Natural killer cell (primary cell): Measurements from ENCODE around the gene FLRT2. TPM values are rescaled to one million over a fixed set of nuclear protein-coding genes. Genes with fewer than 3 reads are reported as not detected.

Source experiments
- ATAC-seq, 3 donors: fragments of 150-1000 bp in 2 of 3; fragments of 200-7000 bp in 1 of 3; cut with Tn5 transposase; 1 replicate in 1 of 3; 2 replicates in 2 of 3; pipeline ENCODE4 v1.10.0; 2021; ENCODE audit warnings: mild to moderate bottlenecking in 2 of 3, moderate library complexity in 2 of 3
- DNase-seq, 2 donors: peaks; one replicate each; pipeline versions ENCODE4 v3.0.0 to v3.0.0-alpha.2; 2013 to 2021; ENCODE audit warnings: mixed read lengths in 1 of 2
- H3K27ac ChIP-seq: one replicate; pipeline ENCODE4 v1.5.1; 2013; ENCODE audit warnings: mild to moderate bottlenecking, low read length
- H3K27me3 ChIP-seq: one replicate; pipeline ENCODE4 v1.6.1; 2013; ENCODE audit warnings: low read length; ENCODE audit not compliant: control insufficient read depth, insufficient read depth
- H3K36me3 ChIP-seq: one replicate; pipeline ENCODE4 v1.6.1; 2013; ENCODE audit warnings: low read length; ENCODE audit not compliant: control insufficient read depth, insufficient read depth
- H3K4me1 ChIP-seq: one replicate; pipeline ENCODE4 v1.6.1; 2013; ENCODE audit warnings: low read length; ENCODE audit not compliant: control insufficient read depth, insufficient read depth
- H3K4me3 ChIP-seq: one replicate; pipeline ENCODE4 v1.5.1; 2013; ENCODE audit warnings: low read length
- H3K9me3 ChIP-seq: one replicate; pipeline ENCODE4 v1.6.1; 2013; ENCODE audit warnings: low read length; ENCODE audit not compliant: control insufficient read depth, insufficient read depth
- H3K27ac Mint-ChIP-seq, 2 donors: one replicate each; pipeline ENCODE4 v1.8.0; 2022; ENCODE audit warnings: mild to moderate bottlenecking in 2 of 2, mixed read lengths in 2 of 2, moderate library complexity in 1 of 2
- H3K27me3 Mint-ChIP-seq, 2 donors: one replicate each; pipeline ENCODE4 v1.8.0; 2022; ENCODE audit warnings: low read depth in 2 of 2, mixed read lengths in 2 of 2
- H3K36me3 Mint-ChIP-seq: one replicate; pipeline ENCODE4 v1.8.0; 2022; ENCODE audit warnings: mixed read lengths
- H3K4me1 Mint-ChIP-seq, 2 donors: one replicate each; pipeline ENCODE4 v1.8.0; 2022; ENCODE audit warnings: mixed read lengths in 2 of 2
- H3K4me3 Mint-ChIP-seq: one replicate; pipeline ENCODE4 v1.8.0; 2022; ENCODE audit warnings: mild to moderate bottlenecking, moderate library complexity, mixed read lengths
- H3K9me3 Mint-ChIP-seq, 2 donors: one replicate each; pipeline ENCODE4 v1.8.0; 2022; ENCODE audit warnings: mixed read lengths in 2 of 2
- WGBS: methylation state at CpG from one replicate; pipeline ENCODE4 v1.1.7; 2013; ENCODE audit warnings: missing lambda C conversion rate; ENCODE audit not compliant: insufficient coverage; 5-methylcytosine and 5-hydroxymethylcytosine counted together
- intact Hi-C: fragments of 100-400 bp; cut with micrococcal nuclease; formaldehyde crosslinking; loops from one replicate; pipeline ENCODE4 v1.14.2; 2022
- total RNA-seq, 4 donors: library from RNA; stranded (reverse); fragments of 120-200 nt in 1 of 4; gene quantifications; one replicate each; pipeline versions ENCODE4 v1.2.3 to v1.2.4, GENCODE V29; 2013 to 2022
- TF ChIP-seq, protein P1 (sequence below): fragments of 200-600 bp; IDR thresholded peaks from one replicate; pipeline ENCODE4 v1.8.0; 2022; ENCODE audit warnings: antibody characterized with exemption

FLRT2 gene
- total RNA-seq, 3 donors from 2014 or later (not counting 1 experiment from before 2014, with no cell fraction given): not detected

DNA sequence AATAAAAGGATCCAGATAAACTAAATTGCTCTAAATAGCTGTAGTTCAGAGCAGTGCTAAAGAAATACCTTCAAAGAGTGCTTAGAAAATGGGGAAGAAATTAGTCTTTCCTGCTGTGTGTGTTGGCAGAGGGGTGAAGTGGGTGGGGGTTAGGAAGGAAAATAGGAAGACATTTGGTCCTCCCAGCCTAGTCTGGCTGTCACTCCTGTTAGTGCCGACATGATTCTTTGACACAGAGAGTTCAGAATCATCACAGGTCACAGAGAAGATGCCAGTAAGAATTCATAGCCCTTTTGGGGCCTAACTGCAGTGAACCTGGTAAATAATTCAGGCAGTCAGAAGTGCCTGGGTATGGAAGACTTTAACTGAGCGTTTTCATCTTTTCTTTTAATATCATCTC, 74.8 kb downstream of the FLRT2 start:
- H3K27me3 ChIP-seq: no peaks in the 10 kb centered on the region
- TF ChIP-seq, protein P1, sequence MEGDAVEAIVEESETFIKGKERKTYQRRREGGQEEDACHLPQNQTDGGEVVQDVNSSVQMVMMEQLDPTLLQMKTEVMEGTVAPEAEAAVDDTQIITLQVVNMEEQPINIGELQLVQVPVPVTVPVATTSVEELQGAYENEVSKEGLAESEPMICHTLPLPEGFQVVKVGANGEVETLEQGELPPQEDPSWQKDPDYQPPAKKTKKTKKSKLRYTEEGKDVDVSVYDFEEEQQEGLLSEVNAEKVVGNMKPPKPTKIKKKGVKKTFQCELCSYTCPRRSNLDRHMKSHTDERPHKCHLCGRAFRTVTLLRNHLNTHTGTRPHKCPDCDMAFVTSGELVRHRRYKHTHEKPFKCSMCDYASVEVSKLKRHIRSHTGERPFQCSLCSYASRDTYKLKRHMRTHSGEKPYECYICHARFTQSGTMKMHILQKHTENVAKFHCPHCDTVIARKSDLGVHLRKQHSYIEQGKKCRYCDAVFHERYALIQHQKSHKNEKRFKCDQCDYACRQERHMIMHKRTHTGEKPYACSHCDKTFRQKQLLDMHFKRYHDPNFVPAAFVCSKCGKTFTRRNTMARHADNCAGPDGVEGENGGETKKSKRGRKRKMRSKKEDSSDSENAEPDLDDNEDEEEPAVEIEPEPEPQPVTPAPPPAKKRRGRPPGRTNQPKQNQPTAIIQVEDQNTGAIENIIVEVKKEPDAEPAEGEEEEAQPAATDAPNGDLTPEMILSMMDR: no peak
- DNase-seq (no peak), ATAC-seq (no peak)
- Mint-ChIP-seq H3K27ac (no peak overlapping the region), H3K9me3 (peaks cover 4 to 5% of the 10 kb centered on the region in 2 donors), H3K36me3 (no peaks in the 10 kb centered on the region), H3K27me3 (peaks cover 0 to 5% of the 10 kb centered on the region in 2 donors), H3K4me1 (no peaks in the 10 kb centered on the region), H3K4me3 (no peak overlapping the region)
- H3K4me3 ChIP-seq: no peak overlapping the region
- no peaks in the 10 kb centered on the region for H3K9me3 ChIP-seq
- 37% methylated on average over 2 of the region's 2 CpGs for WGBS
- intact Hi-C loops: no loop called here
- no peak overlapping the region for H3K27ac ChIP-seq
- H3K4me1 ChIP-seq: no peaks in the 10 kb centered on the region
- H3K36me3 ChIP-seq: no peaks in the 10 kb centered on the region

DNA sequence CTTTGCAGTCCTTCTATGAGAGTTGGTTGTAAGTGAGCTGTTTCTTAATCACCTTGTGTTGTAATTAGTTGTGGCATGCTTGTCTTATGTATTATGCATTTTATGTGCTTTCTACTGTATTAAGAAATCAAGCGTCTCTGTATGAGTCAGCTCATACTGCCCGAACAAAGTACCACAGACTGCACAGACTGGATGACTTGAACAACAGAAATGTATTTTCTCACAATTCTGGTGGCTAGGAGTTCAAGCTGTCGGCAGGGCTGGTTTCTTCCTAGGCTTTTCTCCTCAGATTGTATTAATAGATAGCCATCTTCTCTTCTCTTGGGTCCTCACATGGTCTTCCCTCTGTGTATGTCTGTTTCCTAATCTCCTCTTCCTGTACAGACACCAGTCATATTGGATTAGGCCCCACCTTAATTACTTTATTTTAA, 77.7 kb downstream of the FLRT2 start:
- Mint-ChIP-seq H3K4me3 (no peak overlapping the region), H3K9me3 (peaks cover 0 to 2% of the 10 kb centered on the region in 2 donors), H3K4me1 (no peaks in the 10 kb centered on the region), H3K27ac (no peak overlapping the region), H3K36me3 (no peaks in the 10 kb centered on the region), H3K27me3 (no peaks in the 10 kb centered on the region)
- Histone ChIP-seq H3K4me1 (no peaks in the 10 kb centered on the region), H3K4me3 (no peak overlapping the region), H3K36me3 (no peaks in the 10 kb centered on the region), H3K9me3 (no peaks in the 10 kb centered on the region), H3K27me3 (no peaks in the 10 kb centered on the region), H3K27ac (no peak overlapping the region)
- ATAC-seq: no peak
- DNase-seq: no peak
- WGBS: 86% methylated on average over 3 of the region's 3 CpGs
- TF ChIP-seq, protein P1: no peak
- intact Hi-C loops: no loop called here

DNA sequence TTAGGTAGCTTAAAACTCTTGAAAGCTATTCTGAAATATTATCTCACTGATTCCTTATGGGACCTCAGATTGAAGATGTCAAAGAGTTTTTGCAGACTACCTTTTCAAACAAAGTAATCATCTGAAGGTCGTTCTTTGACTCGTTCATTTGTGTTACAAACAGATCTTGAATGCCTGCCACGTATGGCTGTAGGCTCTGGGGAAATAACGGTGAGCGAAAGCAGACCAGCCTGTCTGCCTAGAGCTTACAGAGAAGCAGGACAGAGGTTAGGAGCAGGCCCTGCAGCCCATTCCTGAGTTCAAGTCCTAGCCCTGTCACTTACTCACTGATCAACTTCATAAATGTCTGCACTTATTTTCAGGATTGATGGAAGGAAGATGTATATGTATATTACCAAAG, 83.6 kb downstream of the FLRT2 start:
- H3K27me3 ChIP-seq: no peaks in the 10 kb centered on the region
- ATAC-seq (no peak), DNase-seq (no peak)
- no peak overlapping the region for H3K4me3 Mint-ChIP-seq
- no peaks in the 10 kb centered on the region for H3K9me3 Mint-ChIP-seq
- H3K36me3 Mint-ChIP-seq: no peaks in the 10 kb centered on the region
- intact Hi-C loops: no loop called here
- H3K36me3 ChIP-seq: no peaks in the 10 kb centered on the region
- H3K4me1 Mint-ChIP-seq: no peaks in the 10 kb centered on the region
- TF ChIP-seq, protein P1: no peak
- 82% methylated on average over 5 of the region's 5 CpGs for WGBS
- no peak overlapping the region for H3K27ac ChIP-seq
- no peak overlapping the region for H3K27ac Mint-ChIP-seq
- no peaks in the 10 kb centered on the region for H3K4me1 ChIP-seq
- H3K4me3 ChIP-seq: no peak overlapping the region
- no peaks in the 10 kb centered on the region for H3K27me3 Mint-ChIP-seq
- no peaks in the 10 kb centered on the region for H3K9me3 ChIP-seq

DNA sequence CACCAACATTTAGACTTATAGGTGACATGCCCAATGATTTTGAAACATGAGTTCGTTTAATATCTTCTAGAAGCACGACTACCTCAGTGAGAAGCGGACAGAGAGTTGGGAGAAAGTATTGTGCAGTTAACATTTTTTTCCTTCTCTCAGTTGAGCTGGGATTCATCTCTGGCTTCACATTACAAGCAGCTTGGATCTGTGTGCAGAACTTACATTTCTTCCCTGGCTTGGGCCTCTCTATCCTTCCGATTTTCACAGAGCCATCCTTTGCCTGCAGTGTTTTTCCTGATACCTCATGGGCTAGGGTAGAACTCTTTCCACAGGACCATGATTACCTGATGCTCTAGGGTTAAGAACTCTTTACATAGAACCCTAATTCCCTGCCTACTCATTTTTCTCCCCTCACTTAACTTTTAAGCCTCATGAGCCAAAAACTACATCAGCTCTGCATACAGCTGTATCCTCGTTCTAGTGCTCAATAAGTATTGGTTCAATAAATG, 86.5 kb downstream of the FLRT2 start:
- ATAC-seq (no peak), DNase-seq (no peak)
- H3K4me1 ChIP-seq: no peaks in the 10 kb centered on the region
- Mint-ChIP-seq H3K27me3 (peaks cover 0 to 5% of the 10 kb centered on the region in 2 donors), H3K4me1 (peaks cover 0 to 4% of the 10 kb centered on the region in 2 donors), H3K36me3 (no peaks in the 10 kb centered on the region), H3K9me3 (no peaks in the 10 kb centered on the region), H3K4me3 (no peak overlapping the region), H3K27ac (no peak overlapping the region)
- TF ChIP-seq, protein P1: no peak
- H3K4me3 ChIP-seq: no peak overlapping the region
- H3K9me3 ChIP-seq: no peaks in the 10 kb centered on the region
- intact Hi-C loops: no loop called here
- 93% methylated on average over 4 of the region's 5 CpGs for WGBS
- no peaks in the 10 kb centered on the region for H3K27me3 ChIP-seq
- no peaks in the 10 kb centered on the region for H3K36me3 ChIP-seq
- H3K27ac ChIP-seq: no peak overlapping the region
